Natural killer cell (primary cell): Measurements from ENCODE around the gene MUCL3. TPM values are rescaled to one million over a fixed set of nuclear protein-coding genes. Genes with fewer than 3 reads are reported as not detected.
"Not testable (repeated sequence)": the region's sequence is repeated elsewhere in the genome, so short reads cannot be mapped to it uniquely, and the experiment has no call there.

Experiments used
- ATAC-seq, 3 donors: fragments of 150-1000 bp in 2 of 3; fragments of 200-7000 bp in 1 of 3; cut with Tn5 transposase; 1 replicate in 1 of 3; 2 replicates in 2 of 3; pipeline ENCODE4 v1.10.0; 2021; ENCODE audit warnings: mild to moderate bottlenecking in 2 of 3, moderate library complexity in 2 of 3
- DNase-seq, 2 donors: peaks; one replicate each; pipeline versions ENCODE4 v3.0.0 to v3.0.0-alpha.2; 2013 to 2021; ENCODE audit warnings: mixed read lengths in 1 of 2
- H3K27ac ChIP-seq: one replicate; pipeline ENCODE4 v1.5.1; 2013; ENCODE audit warnings: mild to moderate bottlenecking, low read length
- H3K27me3 ChIP-seq: one replicate; pipeline ENCODE4 v1.6.1; 2013; ENCODE audit warnings: low read length; ENCODE audit not compliant: control insufficient read depth, insufficient read depth
- H3K36me3 ChIP-seq: one replicate; pipeline ENCODE4 v1.6.1; 2013; ENCODE audit warnings: low read length; ENCODE audit not compliant: control insufficient read depth, insufficient read depth
- H3K4me1 ChIP-seq: one replicate; pipeline ENCODE4 v1.6.1; 2013; ENCODE audit warnings: low read length; ENCODE audit not compliant: control insufficient read depth, insufficient read depth
- H3K4me3 ChIP-seq: one replicate; pipeline ENCODE4 v1.5.1; 2013; ENCODE audit warnings: low read length
- H3K9me3 ChIP-seq: one replicate; pipeline ENCODE4 v1.6.1; 2013; ENCODE audit warnings: low read length; ENCODE audit not compliant: control insufficient read depth, insufficient read depth
- H3K27ac Mint-ChIP-seq, 2 donors: one replicate each; pipeline ENCODE4 v1.8.0; 2022; ENCODE audit warnings: mild to moderate bottlenecking in 2 of 2, mixed read lengths in 2 of 2, moderate library complexity in 1 of 2
- H3K27me3 Mint-ChIP-seq, 2 donors: one replicate each; pipeline ENCODE4 v1.8.0; 2022; ENCODE audit warnings: low read depth in 2 of 2, mixed read lengths in 2 of 2
- H3K36me3 Mint-ChIP-seq: one replicate; pipeline ENCODE4 v1.8.0; 2022; ENCODE audit warnings: mixed read lengths
- H3K4me1 Mint-ChIP-seq, 2 donors: one replicate each; pipeline ENCODE4 v1.8.0; 2022; ENCODE audit warnings: mixed read lengths in 2 of 2
- H3K4me3 Mint-ChIP-seq: one replicate; pipeline ENCODE4 v1.8.0; 2022; ENCODE audit warnings: mild to moderate bottlenecking, moderate library complexity, mixed read lengths
- H3K9me3 Mint-ChIP-seq, 2 donors: one replicate each; pipeline ENCODE4 v1.8.0; 2022; ENCODE audit warnings: mixed read lengths in 2 of 2
- CTCF ChIP-seq: fragments of 200-600 bp; IDR thresholded peaks from one replicate; pipeline ENCODE4 v1.8.0; 2022; ENCODE audit warnings: antibody characterized with exemption
- WGBS: methylation state at CpG from one replicate; pipeline ENCODE4 v1.1.7; 2013; ENCODE audit warnings: missing lambda C conversion rate; ENCODE audit not compliant: insufficient coverage; 5-methylcytosine and 5-hydroxymethylcytosine counted together
- intact Hi-C: fragments of 100-400 bp; cut with micrococcal nuclease; formaldehyde crosslinking; loops from one replicate; pipeline ENCODE4 v1.14.2; 2022
- total RNA-seq, 4 donors: library from RNA; stranded (reverse); fragments of 120-200 nt in 1 of 4; gene quantifications; one replicate each; pipeline versions ENCODE4 v1.2.3 to v1.2.4, GENCODE V29; 2013 to 2022

MUCL3 gene
- total RNA-seq, 3 donors from 2014 or later (not counting 1 experiment from before 2014, with no cell fraction given), result not detected

GRCh38 chr6:30926644-30927043 lies 14.1 kb upstream of the MUCL3 start:
- no peaks in the 10 kb centered on the region for H3K36me3 Mint-ChIP-seq
- no peak for DNase-seq

GRCh38 chr6:30927080-30927479 lies 13.7 kb upstream of the MUCL3 start:
- H3K27me3 ChIP-seq, H3K4me3 Mint-ChIP-seq, intact Hi-C loops, H3K4me3 ChIP-seq, H3K36me3 Mint-ChIP-seq, DNase-seq, H3K4me1 ChIP-seq, H3K9me3 Mint-ChIP-seq, H3K27ac ChIP-seq, H3K27me3 Mint-ChIP-seq, H3K9me3 ChIP-seq, H3K4me1 Mint-ChIP-seq, H3K27ac Mint-ChIP-seq, ATAC-seq: not testable (repeated sequence)
- 74% methylated on average over 3 of the region's 3 CpGs for WGBS
- peaks cover 31% of the 10 kb centered on the region for H3K36me3 ChIP-seq

More at GRCh38 chr6:30926644-30927043, 14.1 kb upstream of the MUCL3 start:
- H3K4me3 ChIP-seq, result no peak overlapping the region
- H3K4me3 Mint-ChIP-seq, result no peak overlapping the region
- peaks cover 4% of the 10 kb centered on the region for H3K9me3 ChIP-seq
- H3K27me3 ChIP-seq, result no peaks in the 10 kb centered on the region
- WGBS, result 95% methylated on average over 4 of the region's 4 CpGs
- peaks cover 35% of the 10 kb centered on the region for H3K36me3 ChIP-seq
- no peaks in the 10 kb centered on the region for H3K4me1 ChIP-seq
- H3K27ac ChIP-seq, result no peak overlapping the region
- H3K9me3 Mint-ChIP-seq, result peaks cover 0 to 3% of the 10 kb centered on the region in 2 donors
- H3K27ac Mint-ChIP-seq, result no peak overlapping the region
- TF ChIP-seq CTCF, result no peak
- H3K27me3 Mint-ChIP-seq, result peaks cover 0 to 2% of the 10 kb centered on the region in 2 donors
- intact Hi-C loops, result no loop called here
- ATAC-seq, result no peak
- no peaks in the 10 kb centered on the region for H3K4me1 Mint-ChIP-seq

- Histone ChIP-seq H3K9me3 (peaks cover 4% of the 10 kb centered on the region), H3K36me3 (peaks cover 17% of the 10 kb centered on the region), H3K4me1 (no peaks in the 10 kb centered on the region), H3K4me3 (no peak overlapping the region), H3K27me3 (no peaks in the 10 kb centered on the region), H3K27ac (no peak overlapping the region)
- no peaks in the 10 kb centered on the region for H3K36me3 Mint-ChIP-seq
- DNase-seq (no peak), ATAC-seq (no peak)
- intact Hi-C loops, result no loop called here
- no peak overlapping the region for H3K27ac Mint-ChIP-seq
- 95% methylated on average over 3 of the region's 3 CpGs for WGBS
- H3K9me3 Mint-ChIP-seq, result peaks cover 0 to 3% of the 10 kb centered on the region in 2 donors
- TF ChIP-seq CTCF, result no peak
- H3K4me1 Mint-ChIP-seq, result no peaks in the 10 kb centered on the region
- H3K27me3 Mint-ChIP-seq, result peaks cover 0 to 6% of the 10 kb centered on the region in 2 donors
- no peak overlapping the region for H3K4me3 Mint-ChIP-seq
Observed at GRCh38 chr6:30928677-30929076, 12.1 kb upstream of the MUCL3 start.

- H3K9me3 Mint-ChIP-seq, result peaks cover 0 to 3% of the 10 kb centered on the region in 2 donors
- intact Hi-C loops, result no loop called here
- Histone ChIP-seq H3K27ac (no peak overlapping the region), H3K36me3 (peaks cover 12% of the 10 kb centered on the region), H3K27me3 (no peaks in the 10 kb centered on the region), H3K4me1 (no peaks in the 10 kb centered on the region), H3K9me3 (peaks cover 4% of the 10 kb centered on the region), H3K4me3 (no peak overlapping the region)
- H3K4me1 Mint-ChIP-seq, result no peaks in the 10 kb centered on the region
- DNase-seq, result no peak
- no peak overlapping the region for H3K27ac Mint-ChIP-seq
- 93% methylated on average over 4 of the region's 4 CpGs for WGBS
- H3K36me3 Mint-ChIP-seq, result no peaks in the 10 kb centered on the region
- TF ChIP-seq CTCF, result no peak
- no peak overlapping the region for H3K4me3 Mint-ChIP-seq
- ATAC-seq, result no peak
- H3K27me3 Mint-ChIP-seq, result peaks cover 9 to 10% of the 10 kb centered on the region in 2 donors
Observed at GRCh38 chr6:30930506-30930905, 10.3 kb upstream of the MUCL3 start.
